GM12801 (cell line): ENCODE results near the gene PRKG1.

ENCODE experiments used
- CTCF ChIP-seq: IDR thresholded peaks from one replicate; pipeline ENCODE4 v1.5.1; 2011; ENCODE audit warnings: control low read depth; ENCODE audit not compliant: insufficient read length; ENCODE audit errors: extremely low read depth

PRKG1 gene

GRCh38 chr10:52194716-52195115, 1120.4 kb downstream of the PRKG1 start:
- TF ChIP-seq CTCF = no peak

- TF ChIP-seq CTCF = no peak
Measured at GRCh38 chr10:52197098-52197497, 1122.8 kb downstream of the PRKG1 start.

GRCh38 chr10:52198540-52198939, 1124.3 kb downstream of the PRKG1 start:
- no peak for TF ChIP-seq CTCF

GRCh38 chr10:52208365-52208764, 1134.1 kb downstream of the PRKG1 start:
- no peak for TF ChIP-seq CTCF

GRCh38 chr10:52210161-52210560, 1135.9 kb downstream of the PRKG1 start:
- no peak for TF ChIP-seq CTCF

GRCh38 chr10:52212062-52212461, 1137.8 kb downstream of the PRKG1 start:
- no peak for TF ChIP-seq CTCF

GRCh38 chr10:52212802-52213201, 1138.5 kb downstream of the PRKG1 start:
- no peak for TF ChIP-seq CTCF

GRCh38 chr10:52213321-52213752, 1139.0 kb downstream of the PRKG1 start:
- TF ChIP-seq CTCF = no peak
